GM19099 (cell line): Measurements from ENCODE around the gene CARM1.
A peak's percentile ranks its signal among the peaks of the same experiment; 100 is the strongest.

Source experiments
- POLR2A ChIP-seq: IDR thresholded peaks from 3 replicates; pipeline ENCODE4 v1.6.1; 2011; ENCODE audit warnings: low read depth; ENCODE audit not compliant: insufficient read length; ENCODE audit errors: extremely low read depth

CARM1 gene

GRCh38 chr19:10861103-10861651 lies 10.2 kb upstream of the CARM1 start:
- TF ChIP-seq POLR2A, result no peak

- TF ChIP-seq POLR2A, result no peak
These were observed 8.7 kb upstream of the CARM1 start for GRCh38 chr19:10862561-10863106.

- TF ChIP-seq POLR2A, result no peak
These were observed 8.1 kb upstream of the CARM1 start for GRCh38 chr19:10863107-10863717.

- no peak for TF ChIP-seq POLR2A
These were observed 6.8 kb upstream of the CARM1 start for GRCh38 chr19:10864538-10864899.

GRCh38 chr19:10866495-10866894 lies 4.9 kb upstream of the CARM1 start:
- no peak for TF ChIP-seq POLR2A

GRCh38 chr19:10868872-10869547 lies 2.3 kb upstream of the CARM1 start:
- TF ChIP-seq POLR2A, result no peak

- TF ChIP-seq POLR2A, result peak; percentile 34
These were observed 825 bp upstream of the CARM1 start for GRCh38 chr19:10870501-10870954.

GRCh38 chr19:10871711-10872545 lies 575 bp downstream of the CARM1 start:
- no peak for TF ChIP-seq POLR2A

GRCh38 chr19:10872546-10873107 lies 1.3 kb downstream of the CARM1 start:
- no peak for TF ChIP-seq POLR2A

GRCh38 chr19:10874024-10874423 lies 2.7 kb downstream of the CARM1 start:
- TF ChIP-seq POLR2A, result no peak

GRCh38 chr19:10876459-10877240 lies 5.3 kb downstream of the CARM1 start:
- TF ChIP-seq POLR2A, result peak; percentile 40

- TF ChIP-seq POLR2A, result no peak
These were observed 6.9 kb downstream of the CARM1 start for GRCh38 chr19:10878253-10878652.

- TF ChIP-seq POLR2A, result no peak
These were observed 10.2 kb downstream of the CARM1 start for GRCh38 chr19:10881403-10882107.

- TF ChIP-seq POLR2A, result no peak
These were observed 10.7 kb downstream of the CARM1 start for GRCh38 chr19:10882108-10882457.
